GM12873 (cell line): Measurements from ENCODE around the gene HSD17B11.

Experiments used
- CTCF ChIP-seq: IDR thresholded peaks from 2 replicates; pipeline ENCODE4 v1.5.1; 2012; ENCODE audit warnings: low read depth, mild to moderate bottlenecking, moderate library complexity, low read length, control low read depth; ENCODE audit not compliant: insufficient read depth; ENCODE audit errors: missing control alignments

The HSD17B11 gene

GRCh38 chr4:87390891-87391575, at the start of gene HSD17B11:
HSD17B11 (minus strand) TSS chr4:87391188; CDS start chr4:87391070, 118 bp downstream.
- peak; percentile 15 for TF ChIP-seq CTCF

GRCh38 chr4:87433342-87433741, 42.4 kb upstream of the HSD17B11 start:
- TF ChIP-seq CTCF: no peak

- no peak for TF ChIP-seq CTCF
Measured at GRCh38 chr4:87430038-87430437, 39.0 kb upstream of the HSD17B11 start.

GRCh38 chr4:87428979-87429378, 38.0 kb upstream of the HSD17B11 start:
- TF ChIP-seq CTCF: no peak

- no peak for TF ChIP-seq CTCF
Measured at GRCh38 chr4:87427518-87427868, 36.5 kb upstream of the HSD17B11 start.

GRCh38 chr4:87426865-87427517, 36.0 kb upstream of the HSD17B11 start:
- no peak for TF ChIP-seq CTCF

GRCh38 chr4:87425711-87426110, 34.7 kb upstream of the HSD17B11 start:
- TF ChIP-seq CTCF: no peak
